Right cardiac atrium (tissue), 5 donors: ENCODE measurements around the gene SLC9C2. TPM values are rescaled to one million over a fixed set of nuclear protein-coding genes. Genes with fewer than 3 reads are reported as not detected.
"Not testable (repeated sequence)": the region's sequence is repeated elsewhere in the genome, so short reads cannot be mapped to it uniquely, and the experiment has no call there.

ENCODE experiments used
- ATAC-seq, 2 donors: fragments of 200-7000 bp; cut with Tn5 transposase; one replicate each; pipeline versions ENCODE4 v1.8.0 to v1.9.1; 2020; ENCODE audit warnings: moderate library complexity in 2 of 2, mild to moderate bottlenecking in 1 of 2
- DNase-seq, 3 donors: peaks; one replicate each; pipeline ENCODE4 v3.0.0-alpha.2; 2020
- H3K27ac ChIP-seq: one replicate; pipeline ENCODE4 v1.5.1; 2013; ENCODE audit warnings: mild to moderate bottlenecking, low read length, control low read depth, moderate library complexity
- H3K27me3 ChIP-seq: one replicate; pipeline ENCODE4 v1.6.1; 2013; ENCODE audit not compliant: control insufficient read depth, insufficient read depth
- H3K4me1 ChIP-seq: one replicate; pipeline ENCODE4 v1.6.1; 2013; ENCODE audit warnings: low read length; ENCODE audit not compliant: control insufficient read depth, insufficient read depth
- H3K4me3 ChIP-seq: one replicate; pipeline ENCODE4 v1.5.1; 2013; ENCODE audit warnings: low read length, control low read depth
- H3K9me3 ChIP-seq: one replicate; pipeline ENCODE4 v1.6.1; 2013; ENCODE audit warnings: low read length; ENCODE audit not compliant: control insufficient read depth
- WGBS: extraction: QIAGEN DNeasy Blood & Tissue Kit; methylation state at CpG from one replicate; pipeline ENCODE4 v1.1.7; 2013; 5-methylcytosine and 5-hydroxymethylcytosine counted together
- intact Hi-C, 4 donors: fragments of 100-400 bp; cut with DNase I; formaldehyde crosslinking; loops; one replicate each; pipeline versions ENCODE4 v1.11.0 to v1.14.0; 2022 to 2023
- polyA plus RNA-seq: library from polyadenylated mRNA; stranded (reverse); fragments of 200-250 nt; gene quantifications from one replicate; pipeline ENCODE4 v1.2.3, GENCODE V29; 2013
- total RNA-seq, 4 donors: library from RNA; stranded (reverse); fragmentation: NEBNext Ultra II Directional; extraction: Animal tissue kit (Norgen Biotek cat#: 25700); gene quantifications; one replicate each; pipeline ENCODE4 v1.2.1, GENCODE V29; 2021
- donor health status: healthy with polysubstance abuse.
- donor health status: DM: no; HTN: yes; CAD: no.
- donor health status: DM: no; HTN: no; CAD: no.
- donor health status: DM: no; HTN: yes; CAD: no; lungs with severe emphysema.
- donor health status: DM: yes; HTN: yes; CAD: no.

SLC9C2 gene
- total and polyA plus RNA-seq, 5 donors, result 0.09 to 0.42 (median 0.31) TPM

DNA sequence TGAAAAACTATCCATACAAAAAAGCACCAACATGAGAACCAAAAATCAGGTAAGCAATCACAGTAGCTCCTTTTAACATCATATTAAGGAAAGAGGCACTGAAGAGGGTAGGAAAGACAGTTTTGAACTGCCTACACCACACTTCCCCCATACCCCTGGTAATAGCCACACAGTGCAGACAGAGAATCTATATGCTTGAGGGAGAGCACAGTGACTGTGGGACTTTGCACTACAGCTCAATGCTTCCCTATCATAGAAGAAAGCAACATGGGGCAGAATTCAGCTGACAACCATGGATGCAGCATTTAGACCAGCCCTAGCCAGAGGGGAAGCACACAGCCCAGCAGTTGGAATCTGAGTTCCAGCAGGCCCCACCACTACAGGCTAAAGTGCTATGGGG is 24.4 kb upstream of the SLC9C2 start:
- intact Hi-C loops, result no loop called here
- no peaks in the 10 kb centered on the region for H3K9me3 ChIP-seq
- no peaks in the 10 kb centered on the region for H3K4me1 ChIP-seq
- no peak overlapping the region for H3K27ac ChIP-seq
- no peak for ATAC-seq
- H3K4me3 ChIP-seq, result no peak overlapping the region
- no peak for DNase-seq
- no peaks in the 10 kb centered on the region for H3K27me3 ChIP-seq

DNA sequence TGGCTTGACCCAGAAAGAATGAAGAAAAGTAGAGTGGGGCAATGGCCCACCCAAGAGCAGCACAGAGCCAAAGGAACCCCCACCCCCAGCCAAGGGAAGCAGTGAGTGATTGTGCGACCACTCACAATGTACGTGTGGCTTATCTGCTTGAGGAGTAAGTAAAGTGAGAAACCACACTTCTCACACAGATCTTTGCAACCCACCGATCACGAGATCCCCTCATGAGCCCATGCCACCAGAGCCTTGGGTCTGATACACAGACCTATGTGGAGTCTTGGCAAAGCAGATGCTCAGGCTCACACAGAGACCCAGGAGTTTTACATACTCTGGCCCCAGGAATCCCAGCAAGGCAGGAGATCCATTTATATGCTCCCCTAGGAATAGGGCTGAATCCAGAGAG is 14.0 kb upstream of the SLC9C2 start:
- ATAC-seq (no peak), DNase-seq (no peak)
- Histone ChIP-seq H3K27ac (no peak overlapping the region), H3K27me3 (no peaks in the 10 kb centered on the region), H3K4me3 (no peak overlapping the region), H3K9me3 (no peaks in the 10 kb centered on the region), H3K4me1 (no peaks in the 10 kb centered on the region)
- 89% methylated on average over 4 of the region's 4 CpGs for WGBS
- intact Hi-C loops, result no loop called here

DNA sequence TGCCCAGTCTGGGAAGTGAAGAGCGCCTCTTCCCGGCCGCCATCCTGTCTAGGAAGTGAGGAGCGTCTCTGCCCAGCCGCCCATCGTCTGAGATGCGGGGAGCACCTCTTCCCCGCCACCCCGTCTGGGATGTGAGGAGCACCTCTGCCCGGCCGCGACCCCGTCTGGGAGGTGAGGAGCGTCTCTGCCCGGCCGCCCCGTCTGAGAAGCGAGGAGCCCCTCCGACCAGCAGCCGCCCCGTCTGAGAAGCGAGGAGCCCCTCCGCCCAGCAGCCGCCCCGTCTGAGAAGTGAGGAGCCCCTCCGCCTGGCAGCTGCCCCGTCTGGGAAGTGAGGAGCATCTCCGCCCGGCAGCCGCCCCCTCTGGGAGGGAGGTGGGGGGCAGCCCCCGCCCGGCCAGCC is 10.2 kb upstream of the SLC9C2 start:
- ATAC-seq, H3K27me3 ChIP-seq, H3K4me3 ChIP-seq, H3K27ac ChIP-seq, H3K9me3 ChIP-seq, H3K4me1 ChIP-seq, intact Hi-C loops: not testable (repeated sequence)
- DNase-seq, result peak in 1 of 3 donors; percentile 51
- WGBS, result 96% methylated on average over 32 of the region's 32 CpGs

DNA sequence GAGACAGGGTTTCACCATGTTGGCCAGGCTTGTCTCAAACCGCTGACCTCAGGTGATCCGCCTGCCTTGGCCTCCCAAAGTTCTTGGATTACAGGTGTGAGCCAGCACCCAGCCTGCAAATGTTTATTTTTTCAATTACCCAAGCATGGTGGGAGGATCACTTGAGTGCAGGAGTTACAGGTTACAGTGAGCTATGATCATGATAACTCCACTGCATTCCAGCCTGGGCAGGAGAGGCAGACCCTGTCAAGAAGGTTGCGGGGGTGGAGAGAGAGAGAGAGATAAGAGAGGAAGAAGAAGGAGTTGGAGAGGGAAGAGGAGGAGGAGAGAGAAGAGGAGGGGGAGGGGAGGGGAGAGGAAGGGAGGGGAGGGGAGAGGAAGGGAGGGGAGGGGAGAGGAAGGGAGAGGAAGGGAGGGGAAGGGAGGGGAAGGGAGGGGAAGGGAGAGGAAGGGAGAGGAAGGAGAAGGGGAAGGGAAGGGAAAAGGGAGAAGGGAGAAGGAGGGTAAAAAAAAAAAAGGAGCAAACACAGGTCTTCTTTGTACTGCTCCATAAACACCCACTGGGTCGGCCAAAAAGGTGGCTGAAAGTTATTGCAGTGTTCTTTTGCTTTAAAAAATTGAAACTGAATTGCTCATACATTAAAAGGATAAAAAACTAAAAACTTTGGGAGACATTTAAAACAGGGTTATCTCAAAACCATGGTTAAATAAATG is 5.8 kb upstream of the SLC9C2 start:
- 84% methylated on average over 4 of the region's 4 CpGs for WGBS
- Histone ChIP-seq H3K27me3 (no peaks in the 10 kb centered on the region), H3K4me1 (peaks cover 1% of the 10 kb centered on the region), H3K4me3 (no peak overlapping the region), H3K27ac (no peak overlapping the region), H3K9me3 (no peaks in the 10 kb centered on the region)
- ATAC-seq, result no peak
- DNase-seq, result no peak
- intact Hi-C loops, result no loop called here

DNA sequence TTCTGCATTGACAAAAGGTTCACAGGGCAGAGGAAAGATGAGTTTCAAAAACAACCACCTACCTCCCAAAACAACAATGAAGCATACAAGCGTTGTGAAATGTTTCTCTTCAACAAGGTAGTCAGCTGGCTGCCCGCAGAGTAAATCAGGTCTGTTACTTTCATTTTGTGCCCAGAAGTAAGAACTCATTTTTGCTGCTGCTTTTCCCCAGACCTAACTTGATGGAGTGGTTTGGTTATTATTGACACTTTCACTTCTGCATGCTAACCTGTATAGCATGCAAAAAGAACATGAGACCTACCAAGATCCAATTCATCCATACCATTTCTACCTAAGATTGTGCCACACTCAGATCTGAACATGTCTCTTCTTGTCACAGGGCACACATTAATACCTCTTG is 1.3 kb downstream of the SLC9C2 start:
- Histone ChIP-seq H3K4me3 (no peak overlapping the region), H3K27ac (no peak overlapping the region), H3K27me3 (no peaks in the 10 kb centered on the region), H3K9me3 (no peaks in the 10 kb centered on the region), H3K4me1 (peaks cover 1% of the 10 kb centered on the region)
- DNase-seq, result no peak
- intact Hi-C loops, result no loop called here
- ATAC-seq, result no peak
- WGBS, result 94% methylated on average over 2 of the region's 2 CpGs

DNA sequence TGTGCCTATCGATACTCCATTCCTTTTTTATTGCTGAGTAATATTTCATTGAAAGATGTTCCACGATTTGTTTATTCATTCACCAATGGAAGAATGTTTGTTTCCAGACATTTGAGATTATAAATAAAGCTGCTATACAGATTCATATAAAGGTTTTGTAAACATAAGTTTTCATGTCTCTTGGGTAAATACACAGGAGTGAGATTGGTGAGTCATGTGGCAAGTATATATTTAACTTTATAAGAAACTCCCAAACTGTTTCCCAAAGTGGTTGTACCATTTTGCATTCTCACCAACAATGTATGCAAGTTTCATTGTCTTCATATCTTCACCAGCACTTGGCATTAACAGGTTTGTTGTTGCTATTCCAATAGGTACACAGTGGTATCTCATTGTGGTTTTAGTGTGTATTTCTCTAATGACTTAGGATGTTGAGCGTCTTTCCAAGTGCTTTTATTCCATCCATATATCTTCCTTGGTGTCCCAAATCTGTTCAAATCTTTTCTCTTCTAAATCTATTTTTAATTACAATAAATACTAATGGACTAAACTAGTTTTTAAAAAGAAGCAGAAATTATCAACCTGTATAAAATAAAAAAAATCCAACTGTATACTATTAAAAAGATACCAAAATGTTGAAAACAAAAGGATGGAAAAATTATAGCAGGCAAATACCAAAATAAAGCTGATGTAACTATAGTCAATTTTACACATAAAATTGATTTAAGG is 6.6 kb downstream of the SLC9C2 start:
- H3K9me3 ChIP-seq, result no peaks in the 10 kb centered on the region
- H3K27me3 ChIP-seq, result no peaks in the 10 kb centered on the region
- DNase-seq (no peak), ATAC-seq (no peak)
- H3K4me3 ChIP-seq, result no peak overlapping the region
- intact Hi-C loops, result no loop called here
- no peaks in the 10 kb centered on the region for H3K4me1 ChIP-seq
- WGBS, result 96% methylated on average over 3 of the region's 3 CpGs
- H3K27ac ChIP-seq, result no peak overlapping the region

DNA sequence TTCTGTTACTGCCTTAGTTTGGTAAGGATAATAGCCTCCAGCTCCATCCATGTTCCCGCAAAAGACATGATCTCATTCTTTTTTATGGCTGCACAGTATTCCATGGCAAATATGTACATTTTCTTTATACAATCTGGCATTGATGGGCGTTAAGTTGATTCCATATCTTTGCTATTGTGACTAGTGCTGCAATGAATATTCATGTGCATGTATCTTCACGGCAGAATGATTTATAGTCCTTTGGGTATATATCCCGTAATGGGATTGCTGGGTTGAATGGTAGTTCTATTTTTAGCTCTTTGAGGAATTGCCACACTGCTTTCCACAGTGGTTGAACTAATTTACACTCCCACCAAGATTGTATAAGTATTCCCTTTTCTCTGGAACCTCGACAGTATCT is 11.7 kb downstream of the SLC9C2 start:
- WGBS, result 86% methylated on average over 5 of the region's 5 CpGs
- intact Hi-C loops, result not testable (repeated sequence)

DNA sequence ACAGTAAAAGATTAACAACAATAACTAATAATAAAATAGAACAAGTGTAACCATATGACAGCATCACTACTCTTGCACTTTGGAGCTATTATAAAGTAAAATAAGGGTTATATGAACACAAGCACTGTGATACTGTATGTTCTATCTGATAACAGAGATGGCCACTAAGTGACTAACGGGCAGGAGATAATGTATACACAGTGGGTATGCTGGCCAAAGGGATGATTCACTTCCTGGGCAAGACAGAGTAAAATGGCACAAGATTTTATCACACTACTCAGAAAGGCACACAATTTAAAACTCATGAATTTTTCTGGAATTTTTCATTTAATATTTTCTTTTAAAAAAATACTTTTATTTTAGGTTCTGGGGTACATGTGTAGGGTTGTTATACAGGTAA is 12.3 kb downstream of the SLC9C2 start:
- H3K27ac ChIP-seq, result no peak overlapping the region
- no peaks in the 10 kb centered on the region for H3K27me3 ChIP-seq
- no peaks in the 10 kb centered on the region for H3K9me3 ChIP-seq
- DNase-seq (no peak), ATAC-seq (no peak)
- intact Hi-C loops, result no loop called here
- WGBS, result 54% methylated on average over 1 of the region's 1 CpG
- H3K4me1 ChIP-seq, result no peaks in the 10 kb centered on the region
- no peak overlapping the region for H3K4me3 ChIP-seq

More for the DNA sequence above, 11.7 kb downstream of the SLC9C2 start:
- DNase-seq, H3K9me3 ChIP-seq, H3K27me3 ChIP-seq, ATAC-seq, H3K27ac ChIP-seq, H3K4me1 ChIP-seq, H3K4me3 ChIP-seq: not testable (repeated sequence)

DNA sequence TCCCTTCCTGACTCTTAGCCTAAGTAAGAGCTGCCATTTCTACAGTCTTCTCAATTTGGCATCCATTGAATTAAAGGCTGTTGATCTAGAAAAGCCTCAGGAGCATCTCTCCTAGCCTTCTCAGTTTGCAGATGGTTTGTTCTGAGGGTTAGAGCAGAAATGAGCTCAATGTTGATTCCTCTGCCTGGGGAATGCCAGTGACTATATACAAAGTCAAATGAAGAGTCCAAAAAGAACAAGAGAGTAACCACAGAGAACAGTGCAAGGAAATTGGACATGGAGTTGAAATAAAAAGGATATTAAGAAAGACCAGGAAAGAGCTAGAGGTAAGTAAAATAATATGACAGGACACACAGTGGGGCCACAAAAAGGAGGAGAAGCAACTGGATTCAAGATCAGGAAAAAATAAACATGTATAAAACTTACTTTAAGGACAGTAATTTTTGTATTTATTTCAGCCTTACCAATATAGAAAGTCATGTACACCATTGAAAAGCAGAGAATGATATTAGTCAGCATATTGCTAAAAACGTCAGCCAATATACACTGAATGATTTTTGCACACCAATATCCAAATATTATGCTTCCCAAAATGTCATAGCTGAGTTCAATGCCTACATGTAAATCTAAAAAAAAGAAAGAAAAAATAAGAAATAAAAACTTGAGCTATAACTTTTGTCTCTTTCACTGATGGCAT is 21.3 kb downstream of the SLC9C2 start:
- 72% methylated on average over 1 of the region's 1 CpG for WGBS
- Histone ChIP-seq H3K9me3 (no peaks in the 10 kb centered on the region), H3K4me1 (no peaks in the 10 kb centered on the region), H3K27ac (no peak overlapping the region), H3K27me3 (no peaks in the 10 kb centered on the region), H3K4me3 (no peak overlapping the region)
- DNase-seq (no peak), ATAC-seq (no peak)
- intact Hi-C loops, result no loop called here

DNA sequence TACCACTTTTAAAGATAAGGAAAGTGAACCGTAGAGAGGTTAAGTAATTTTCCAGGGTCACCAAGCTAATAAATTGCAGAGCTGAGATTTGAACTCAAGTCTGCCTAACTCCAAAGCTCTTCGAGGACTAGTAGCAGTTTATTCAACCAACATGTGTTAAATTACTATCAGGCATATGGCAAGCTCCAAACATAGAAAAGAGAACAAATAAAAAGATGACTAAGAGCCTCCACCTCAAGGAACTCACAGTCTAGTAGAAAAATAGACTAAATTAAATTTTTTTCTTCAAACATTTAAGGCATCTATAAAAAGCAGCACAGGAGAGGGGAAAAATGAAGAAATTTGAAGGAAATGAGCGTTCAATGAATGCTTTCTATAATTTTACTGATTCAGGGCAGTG is 22.2 kb downstream of the SLC9C2 start:
- 71% methylated on average over 3 of the region's 3 CpGs for WGBS
- no peak overlapping the region for H3K27ac ChIP-seq
- H3K4me1 ChIP-seq, result no peaks in the 10 kb centered on the region
- no peak for ATAC-seq
- H3K9me3 ChIP-seq, result no peaks in the 10 kb centered on the region
- intact Hi-C loops, result no loop called here
- no peak overlapping the region for H3K4me3 ChIP-seq
- H3K27me3 ChIP-seq, result no peaks in the 10 kb centered on the region
- no peak for DNase-seq

DNA sequence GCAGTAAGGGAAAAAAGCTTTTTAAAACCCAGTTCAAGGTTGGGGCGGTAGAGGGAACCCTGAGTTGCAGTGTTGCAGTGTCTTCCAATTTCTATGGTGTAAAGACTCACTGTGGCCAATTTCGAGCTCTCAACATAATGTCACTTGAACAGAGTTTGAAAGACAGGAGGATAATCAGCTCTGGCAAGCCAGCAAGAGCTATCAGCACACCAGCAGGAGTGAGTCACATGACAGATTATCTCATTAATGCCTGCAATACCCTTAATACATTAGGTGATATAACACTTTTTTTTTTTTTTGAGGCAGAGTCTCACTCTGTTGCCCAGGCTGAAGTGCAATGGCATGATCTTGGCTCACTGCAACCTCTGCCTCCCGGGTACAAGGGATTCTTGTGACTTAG is 22.8 kb downstream of the SLC9C2 start:
- no peak for ATAC-seq
- DNase-seq, result no peak
- WGBS, result 85% methylated on average over 3 of the region's 3 CpGs
- Histone ChIP-seq H3K4me1 (no peaks in the 10 kb centered on the region), H3K27me3 (no peaks in the 10 kb centered on the region), H3K9me3 (no peaks in the 10 kb centered on the region), H3K4me3 (no peak overlapping the region), H3K27ac (no peak overlapping the region)
- intact Hi-C loops, result no loop called here
